ENCODE results near the gene VPS9D1.

Gene VPS9D1, protein sequence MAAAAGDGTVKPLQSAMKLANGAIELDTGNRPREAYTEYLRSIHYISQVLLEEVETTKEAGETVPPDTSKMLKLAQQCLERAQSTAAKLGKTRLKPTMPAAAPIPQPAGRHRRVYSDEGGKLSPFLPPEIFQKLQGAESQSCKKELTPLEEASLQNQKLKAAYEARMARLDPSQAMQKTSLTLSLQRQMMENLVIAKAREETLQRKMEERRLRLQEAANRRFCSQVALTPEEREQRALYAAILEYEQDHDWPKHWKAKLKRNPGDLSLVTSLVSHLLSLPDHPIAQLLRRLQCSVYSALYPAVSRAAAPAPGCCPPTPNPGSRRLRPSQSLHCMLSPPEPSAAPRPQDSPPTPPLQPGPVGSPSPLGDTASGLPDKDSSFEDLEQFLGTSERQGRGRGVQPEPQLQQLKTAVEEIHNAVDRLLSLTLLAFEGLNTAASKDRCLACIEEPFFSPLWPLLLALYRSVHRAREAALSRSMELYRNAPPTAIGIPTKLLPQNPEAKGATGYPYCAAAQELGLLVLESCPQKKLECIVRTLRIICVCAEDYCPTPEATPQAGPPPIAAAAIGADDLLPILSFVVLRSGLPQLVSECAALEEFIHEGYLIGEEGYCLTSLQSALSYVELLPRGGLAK

DNA sequence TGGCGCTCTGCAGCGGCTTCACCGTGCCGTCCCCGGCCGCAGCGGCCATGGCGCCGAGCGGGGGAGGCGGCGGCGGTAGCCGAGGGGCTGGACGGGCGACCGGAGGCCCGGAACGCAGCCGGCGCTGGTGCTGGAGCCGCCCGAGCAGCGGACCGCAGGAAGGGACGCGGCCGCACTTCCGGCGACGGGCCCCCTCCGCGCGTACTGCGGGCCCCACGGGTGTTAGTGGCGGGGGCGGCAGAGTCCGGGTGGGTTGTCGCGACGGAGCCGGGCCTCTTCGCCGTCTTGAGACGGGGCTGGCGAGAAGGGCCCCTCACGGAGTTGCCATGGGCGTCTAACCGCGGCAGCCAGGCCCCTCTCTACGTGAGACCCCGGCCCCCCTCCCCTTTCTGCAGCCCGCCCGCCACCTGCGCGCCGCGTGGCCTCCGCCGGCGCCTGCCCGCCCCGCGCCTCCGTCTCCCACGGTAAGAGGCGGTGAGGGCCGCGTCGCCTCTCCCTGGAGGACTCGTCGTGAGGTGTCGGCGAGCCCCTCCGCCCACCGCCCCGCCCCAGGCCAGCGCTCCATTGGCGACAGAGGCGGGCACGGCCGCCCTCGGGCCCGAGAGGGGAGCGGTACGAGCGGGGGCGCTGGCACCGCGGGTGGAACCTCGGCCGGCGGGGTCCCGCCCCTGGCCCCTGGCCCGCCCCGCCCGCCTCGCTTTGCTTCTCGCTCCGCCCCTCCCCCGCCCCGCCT lies at the start of gene VPS9D1, which contains the start of gene ZNF276:
TSS of gene VPS9D1 (minus strand) at position 86 of the 733 bp plus-strand sequence. CDS start at position 49, 37 bp downstream.
TSS of gene ZNF276 (plus strand) at position 725 of the 733 bp plus-strand sequence. CDS start 104 bp downstream, outside the sequence.
- DNase-seq (ENCODE audit: low read depth) = peak; percentile 85

DNA sequence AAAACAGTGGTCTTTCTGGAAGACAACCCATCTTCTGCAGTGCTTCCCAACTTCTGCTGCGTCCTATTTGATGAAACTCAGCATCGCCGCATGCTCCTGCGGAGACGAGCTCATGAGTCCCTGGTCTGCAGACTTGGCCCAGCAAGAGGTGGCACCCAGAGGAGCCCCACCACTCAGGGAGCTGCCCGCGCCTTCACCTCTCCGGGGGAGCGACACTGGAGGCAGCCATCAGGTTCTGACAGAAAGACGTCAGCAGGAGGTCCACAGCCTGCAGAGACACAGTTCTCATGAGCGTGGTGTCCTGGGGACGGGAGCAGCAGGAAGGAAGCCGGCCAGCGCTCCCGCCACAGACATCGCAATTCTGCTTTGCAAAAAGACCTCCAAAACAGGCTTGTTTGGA lies 49.7 kb upstream of the VPS9D1 start:
- no peak for DNase-seq (ENCODE audit: low read depth)

DNA sequence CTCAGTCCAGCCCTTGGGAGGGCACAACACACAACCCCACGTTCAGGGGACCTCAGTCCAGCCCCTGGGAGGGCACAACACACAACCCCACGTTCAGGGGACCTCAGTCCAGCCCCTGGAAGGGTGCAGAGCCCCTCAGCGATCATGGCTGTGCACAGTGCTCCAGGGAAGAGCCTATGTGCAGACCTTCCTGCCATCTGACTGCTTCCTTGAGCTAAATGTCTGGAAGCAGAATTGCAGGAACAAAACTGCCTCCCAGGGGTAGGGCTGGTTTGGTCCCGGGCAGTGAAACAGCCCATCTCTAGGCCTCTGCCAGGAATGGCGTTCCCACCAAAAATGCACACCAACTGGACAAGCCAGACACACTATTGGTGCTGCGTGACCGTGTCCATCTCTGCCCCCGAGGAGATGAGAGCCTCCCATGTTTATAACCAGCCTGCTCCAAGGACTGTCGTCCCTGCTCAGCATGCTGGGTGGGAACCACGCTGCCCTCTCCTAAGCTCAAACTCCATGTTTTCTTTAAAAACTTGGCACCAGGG lies 44.7 kb upstream of the VPS9D1 start:
- no peak for DNase-seq (ENCODE audit: low read depth)

DNA sequence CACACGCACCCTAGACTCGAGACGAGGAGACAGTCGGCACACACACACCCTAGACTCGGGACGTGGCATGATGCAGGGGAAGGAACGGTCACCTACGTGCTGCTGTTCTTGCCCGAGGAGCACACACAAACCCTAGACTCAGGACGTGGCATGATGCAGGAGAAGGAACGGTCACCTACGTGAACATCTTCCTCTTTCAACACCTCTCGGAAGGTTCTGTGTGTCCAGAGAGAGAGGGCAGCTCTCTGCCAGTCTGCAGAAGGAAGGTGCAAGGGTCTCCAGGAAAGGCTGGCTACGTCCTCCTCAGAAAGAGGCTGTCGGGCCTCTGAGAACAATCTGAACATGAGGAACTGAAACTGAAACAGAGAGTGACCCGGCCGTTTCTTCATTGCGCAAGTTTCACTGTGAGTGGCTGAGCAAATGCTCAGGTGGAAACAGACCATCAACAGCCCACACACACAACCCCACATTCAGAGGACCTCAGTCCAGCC lies 44.1 kb upstream of the VPS9D1 start:
- no peak for DNase-seq (ENCODE audit: low read depth)

DNA sequence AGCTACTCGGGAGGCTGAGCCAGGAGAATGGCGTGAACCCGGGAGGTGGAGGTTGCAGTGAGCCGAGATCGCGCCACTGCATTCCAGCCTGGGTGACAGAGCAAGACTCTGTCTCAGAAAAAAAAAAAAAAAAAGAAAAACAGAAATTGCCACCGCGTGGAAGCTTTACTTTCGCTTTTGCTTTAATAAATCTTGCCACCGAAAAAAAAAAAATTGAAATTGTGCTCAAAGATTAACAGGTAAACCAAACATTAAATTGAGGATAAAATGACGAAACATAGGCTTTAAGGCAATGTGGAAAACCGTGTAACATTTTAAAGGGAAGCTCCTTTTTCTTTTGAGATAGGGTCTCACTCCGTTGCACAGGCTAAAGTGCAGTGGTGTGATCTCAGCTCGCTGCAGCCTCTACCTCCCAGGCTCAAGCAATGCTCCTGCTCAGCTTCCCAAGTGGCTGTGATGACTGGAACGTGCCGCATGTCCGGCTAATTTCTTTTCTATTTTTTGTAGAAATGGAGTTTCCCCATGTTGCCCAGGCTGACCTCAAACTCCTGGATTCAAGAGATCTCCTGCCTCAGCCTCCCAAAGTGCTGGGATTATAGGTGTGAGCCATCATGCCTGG lies 40.7 kb upstream of the VPS9D1 start:
- no peak for DNase-seq (ENCODE audit: low read depth)

DNA sequence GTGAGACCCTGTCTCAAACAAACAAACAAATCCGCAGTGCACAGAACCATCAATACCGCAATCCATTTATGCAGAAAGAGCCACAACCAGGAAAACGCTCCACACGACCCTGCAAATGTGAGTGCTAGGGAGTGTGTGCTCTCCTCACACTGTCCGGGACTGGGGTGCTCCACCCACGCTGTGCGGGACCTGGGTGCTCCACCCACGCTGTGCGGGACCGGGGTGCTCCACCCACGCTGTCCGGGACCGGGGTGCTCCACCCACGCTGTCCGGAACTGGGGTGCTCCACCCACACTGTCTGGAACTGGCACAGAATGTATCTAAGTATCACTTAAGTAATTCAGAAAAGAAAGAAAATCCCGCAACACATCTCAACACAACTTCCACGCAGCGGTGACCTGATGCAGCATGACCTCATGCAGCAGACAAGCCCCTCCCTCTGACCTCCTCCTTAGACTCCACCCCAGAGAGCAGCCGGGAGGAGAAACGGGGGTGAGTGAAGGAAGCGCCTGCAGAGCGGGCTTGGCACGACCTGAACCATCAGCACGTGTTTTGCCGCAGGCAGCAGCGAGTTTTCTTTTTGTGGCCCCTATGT lies 39.1 kb upstream of the VPS9D1 start:
- DNase-seq (ENCODE audit: low read depth) = no peak

DNA sequence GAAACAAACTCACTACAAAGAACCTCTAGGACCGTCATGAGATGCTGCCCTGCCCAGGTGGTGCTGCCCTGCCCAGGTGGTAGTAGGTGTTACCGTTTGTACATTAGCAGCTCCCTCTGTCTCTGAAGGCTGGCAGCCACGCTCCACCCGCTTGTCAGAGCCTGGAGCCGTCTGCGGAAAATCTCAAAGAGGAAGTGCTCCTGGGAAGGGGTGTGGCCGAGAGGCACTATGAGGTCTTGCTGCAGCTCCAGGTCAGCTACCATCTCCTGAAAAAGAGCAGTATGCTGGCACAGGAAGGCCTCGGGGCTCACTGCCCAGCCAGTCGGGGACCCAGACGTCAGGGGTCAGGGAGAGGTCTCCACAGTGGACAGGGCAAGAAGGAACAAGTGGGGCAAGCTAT lies 28.9 kb upstream of the VPS9D1 start:
- no peak for DNase-seq (ENCODE audit: low read depth)

DNA sequence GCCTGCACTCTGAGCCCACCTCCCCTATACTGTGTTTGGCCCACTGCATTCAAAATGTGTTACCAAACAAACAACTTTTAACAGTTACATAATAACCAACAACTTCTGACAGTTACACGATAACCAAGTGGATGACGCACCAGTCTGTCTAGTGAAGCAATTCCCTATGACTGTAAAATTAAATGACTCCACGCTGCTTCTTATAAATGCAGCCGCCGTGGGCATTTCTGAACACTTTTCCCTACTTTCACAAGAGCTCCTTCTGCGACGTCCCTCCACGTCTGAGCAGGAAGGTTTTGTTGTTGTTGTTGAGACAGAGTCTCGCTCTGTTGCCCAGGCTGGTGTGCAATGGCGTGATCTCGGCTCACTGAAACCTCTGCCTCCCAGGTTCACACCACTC lies 28.2 kb upstream of the VPS9D1 start:
- DNase-seq (ENCODE audit: low read depth) = no peak

DNA sequence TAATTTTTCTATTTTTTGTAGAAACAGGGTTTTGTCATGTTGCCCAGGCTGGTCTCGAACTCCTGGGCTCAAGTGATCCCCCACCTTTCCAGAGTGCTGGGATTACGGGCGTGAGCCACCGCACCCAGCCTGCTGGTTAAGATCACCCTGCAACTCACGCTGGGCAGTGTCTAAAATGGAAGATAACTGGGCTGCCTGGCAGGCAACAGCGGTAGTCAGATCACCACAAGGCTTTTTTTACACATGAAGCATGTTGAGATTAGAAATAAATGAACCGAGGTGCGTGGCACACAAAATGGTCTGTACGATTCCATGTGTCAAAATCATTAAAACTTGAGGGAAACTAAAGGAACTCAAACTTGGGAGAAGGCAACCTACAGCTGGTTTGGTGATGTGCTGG lies 27.4 kb upstream of the VPS9D1 start:
- DNase-seq (ENCODE audit: low read depth) = no peak

DNA sequence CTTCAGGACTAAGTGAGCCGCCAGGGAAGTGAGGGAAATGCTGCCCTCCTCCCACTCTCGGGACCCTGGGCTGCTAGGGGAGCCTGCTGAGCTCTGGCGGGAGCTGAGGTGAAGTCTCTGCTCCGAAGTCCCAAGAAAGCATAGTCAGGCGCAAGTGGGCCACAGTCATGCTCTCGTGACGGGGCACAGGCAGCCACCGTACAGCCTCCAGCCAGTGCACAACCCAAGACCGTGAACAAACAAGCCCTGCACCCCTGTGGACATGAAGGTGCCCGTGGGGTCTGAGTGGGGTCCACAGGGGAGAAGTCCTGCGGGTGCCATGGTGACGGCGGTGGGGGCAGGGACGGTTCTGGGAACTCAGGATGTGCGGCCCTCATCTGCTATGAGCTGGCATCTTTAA lies 25.3 kb upstream of the VPS9D1 start:
- DNase-seq (ENCODE audit: low read depth) = no peak

DNA sequence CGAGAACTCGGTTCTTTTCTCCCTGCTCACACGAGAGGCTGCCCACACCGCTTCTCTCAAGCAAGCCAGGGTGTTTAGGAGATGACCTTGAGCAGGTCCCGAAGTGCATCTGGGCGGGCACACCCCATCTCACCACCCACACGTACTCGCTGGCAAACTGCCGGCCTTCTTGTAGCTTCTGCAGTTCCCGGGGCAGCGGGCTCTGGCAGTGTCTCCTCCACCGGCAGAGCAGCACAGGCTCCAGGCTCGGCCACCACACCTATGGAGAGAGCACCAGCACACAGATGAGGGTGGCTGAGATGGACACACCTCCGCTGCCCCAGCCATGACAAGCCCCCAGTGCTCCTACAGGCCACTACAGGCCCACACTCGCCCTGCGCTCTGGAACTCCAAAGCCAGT lies 24.1 kb upstream of the VPS9D1 start:
- DNase-seq (ENCODE audit: low read depth) = no peak

DNA sequence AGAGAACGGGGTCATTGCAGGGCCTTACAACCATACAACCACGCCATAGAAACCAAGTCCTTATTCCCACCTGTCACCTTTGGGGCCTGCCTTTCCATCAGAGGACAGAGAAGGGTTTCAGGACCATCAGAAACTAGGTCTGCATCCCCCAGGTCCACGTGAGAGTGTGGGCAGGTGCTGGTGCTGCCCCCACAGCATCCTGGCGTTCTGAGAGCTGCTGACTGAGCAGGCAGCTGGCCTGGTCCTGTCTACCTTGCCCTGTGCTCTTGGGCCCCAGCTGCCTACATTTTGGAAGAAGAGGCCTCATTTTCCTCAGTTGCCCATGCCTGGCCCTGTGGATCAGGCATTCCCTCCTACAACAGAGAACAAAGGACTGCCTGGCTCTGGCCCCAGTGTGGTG lies 22.2 kb upstream of the VPS9D1 start:
- DNase-seq (ENCODE audit: low read depth) = no peak

DNA sequence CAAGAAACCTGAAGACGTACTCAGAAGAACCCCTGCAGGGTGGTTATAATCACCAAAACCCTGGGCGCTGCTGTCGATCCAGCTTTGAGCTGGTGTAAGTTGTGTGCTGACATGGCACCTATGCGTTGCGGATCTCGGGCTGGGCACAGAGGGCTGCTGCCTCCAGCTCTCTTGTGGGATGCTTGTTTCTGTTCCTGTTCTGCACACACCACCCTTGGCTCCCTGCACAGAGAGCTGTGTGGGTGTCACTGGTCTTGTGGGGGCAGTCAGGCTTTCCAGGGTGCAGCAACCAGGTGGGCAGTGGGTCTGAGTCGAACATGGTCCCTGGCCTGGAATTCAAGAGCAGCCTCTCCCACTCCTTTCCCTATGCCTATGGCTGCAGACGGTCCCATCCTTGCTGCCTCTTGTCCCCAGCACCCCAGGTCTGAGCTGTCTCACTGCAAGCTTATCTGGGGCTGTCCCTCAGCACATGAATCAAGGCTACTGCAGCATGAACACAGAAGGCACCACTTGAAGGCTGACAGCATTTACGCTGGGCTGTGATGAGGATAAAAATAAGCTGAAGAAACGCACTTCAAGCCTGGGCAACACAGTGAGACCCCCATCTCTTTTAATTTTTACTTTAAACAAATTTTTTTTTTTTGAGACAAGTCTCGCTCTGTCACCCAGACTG lies 20.8 kb upstream of the VPS9D1 start:
- no peak for DNase-seq (ENCODE audit: low read depth)

DNA sequence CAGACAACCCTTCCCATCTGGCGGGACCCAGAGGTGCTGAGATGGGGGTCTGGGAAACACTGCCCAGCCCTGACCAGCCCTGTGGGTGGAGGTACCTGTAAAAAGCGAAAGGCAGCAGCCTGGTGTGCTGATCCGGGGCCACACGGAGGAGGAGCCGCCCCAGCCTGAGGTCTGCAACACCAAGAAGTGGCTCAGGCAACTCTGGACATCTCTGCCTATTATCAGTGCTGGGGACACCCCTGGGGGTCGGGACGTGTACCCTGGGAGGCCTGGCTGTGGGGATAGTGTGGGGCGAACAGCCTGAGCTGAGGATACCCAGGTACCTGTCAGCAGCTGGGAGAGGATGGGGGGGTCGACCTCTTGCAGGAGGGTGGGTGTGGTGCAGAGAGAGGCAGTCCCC lies 18.7 kb upstream of the VPS9D1 start:
- DNase-seq (ENCODE audit: low read depth) = no peak

DNA sequence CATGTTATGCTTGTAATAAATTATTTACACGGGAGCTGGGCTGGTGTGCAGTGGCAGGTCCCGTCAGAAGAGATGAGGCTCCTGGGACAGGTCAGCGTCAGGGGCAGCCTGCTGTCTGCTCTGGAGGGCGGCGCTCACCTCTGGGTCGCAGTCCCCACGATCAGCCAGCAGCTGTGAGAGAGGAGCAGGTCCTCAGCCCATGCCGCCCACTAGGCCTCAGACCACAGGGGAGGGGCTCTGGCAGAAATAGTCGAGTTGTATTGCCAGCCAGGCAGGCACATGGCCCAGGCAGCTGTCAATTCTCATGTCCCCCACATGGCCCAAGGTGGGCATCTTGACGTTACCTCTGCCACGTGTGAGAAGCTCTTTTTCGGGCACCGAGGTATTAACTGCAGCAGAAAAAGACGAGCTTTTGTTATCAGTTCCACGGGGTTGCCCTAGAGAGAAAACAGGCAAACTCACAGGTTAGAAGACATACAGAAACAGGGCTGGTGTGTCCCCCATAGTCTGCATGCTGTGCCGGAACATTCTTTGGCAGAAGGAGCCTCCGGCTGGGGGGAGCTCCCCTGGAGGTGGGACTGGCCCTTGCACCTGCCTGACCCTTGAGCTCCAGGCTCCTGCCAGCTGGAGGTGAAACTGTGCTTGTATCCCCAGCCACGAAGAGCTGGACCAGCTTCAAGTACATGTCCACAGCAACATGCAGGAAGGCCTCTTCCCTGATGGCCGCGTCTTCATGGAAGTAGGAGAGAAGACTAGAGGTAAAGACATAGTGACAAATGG lies 18.0 kb upstream of the VPS9D1 start:
- no peak for DNase-seq (ENCODE audit: low read depth)

DNA sequence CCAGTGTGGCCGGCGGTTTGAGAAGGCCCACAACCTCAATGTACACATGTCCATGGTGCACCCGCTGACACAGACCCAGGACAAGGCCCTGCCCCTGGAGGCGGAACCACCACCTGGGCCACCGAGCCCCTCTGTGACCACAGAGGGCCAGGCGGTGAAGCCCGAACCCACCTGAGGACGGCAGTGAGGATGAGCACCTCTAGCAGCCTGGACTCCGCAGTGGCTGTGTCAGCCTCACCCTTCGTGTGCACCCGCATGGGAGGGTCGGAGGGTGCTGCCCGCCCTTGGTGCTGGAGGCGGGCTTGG lies 17.3 kb upstream of the VPS9D1 start:
- no peak for DNase-seq (ENCODE audit: low read depth)

DNA sequence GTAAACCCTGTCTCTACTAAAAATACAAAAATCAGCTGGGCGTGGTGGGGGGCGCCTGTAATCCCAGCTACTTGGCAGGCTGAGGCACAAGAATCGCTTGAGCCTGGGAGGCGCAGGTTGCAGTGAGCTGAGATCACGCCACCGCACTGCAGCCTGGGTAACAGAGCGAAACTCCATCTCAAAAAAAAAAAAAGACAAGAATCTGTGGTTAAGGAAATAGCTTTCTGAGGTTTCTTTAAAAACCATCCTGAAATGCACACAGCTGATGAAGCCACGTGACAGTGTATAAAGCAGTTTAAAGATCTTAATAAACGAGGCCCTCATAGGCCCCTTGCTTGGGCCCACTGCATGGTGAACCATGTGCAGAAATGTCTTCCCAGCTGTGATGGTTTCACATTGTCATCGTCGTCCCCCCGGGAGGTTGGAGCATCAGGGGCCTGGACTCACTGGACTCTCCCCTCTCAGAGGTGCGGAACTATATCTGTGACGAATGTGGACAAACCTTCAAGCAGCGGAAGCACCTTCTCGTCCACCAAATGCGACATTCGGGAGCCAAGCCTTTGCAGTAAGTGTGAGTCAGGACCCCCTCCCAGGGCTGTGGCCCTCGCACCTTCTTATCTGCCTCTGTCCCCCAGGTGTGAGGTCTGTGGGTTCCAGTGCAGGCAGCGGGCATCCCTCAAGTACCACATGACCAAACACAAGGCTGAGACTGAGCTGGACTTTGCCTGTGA lies 16.8 kb upstream of the VPS9D1 start:
- no peak for DNase-seq (ENCODE audit: low read depth)

DNA sequence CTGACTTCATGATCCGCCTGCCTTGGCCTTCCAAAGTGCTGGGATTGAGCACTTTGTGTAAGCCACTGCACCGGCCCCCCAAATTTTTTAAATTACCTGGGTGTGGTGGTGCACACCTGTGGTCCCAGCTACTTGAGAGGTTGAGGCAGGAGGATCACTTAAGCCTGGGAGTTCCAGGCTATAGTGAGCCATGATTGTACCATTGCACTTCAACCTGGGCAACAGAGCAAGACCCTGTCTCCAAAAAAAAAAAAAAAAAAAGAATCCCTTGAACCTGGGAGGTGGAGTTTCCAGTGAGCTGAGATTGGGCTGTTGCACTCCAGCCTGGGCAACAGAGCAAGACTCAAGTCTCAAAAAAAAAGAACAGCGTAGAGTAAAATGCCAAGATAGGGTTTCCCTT lies 15.9 kb upstream of the VPS9D1 start:
- DNase-seq (ENCODE audit: low read depth) = no peak

DNA sequence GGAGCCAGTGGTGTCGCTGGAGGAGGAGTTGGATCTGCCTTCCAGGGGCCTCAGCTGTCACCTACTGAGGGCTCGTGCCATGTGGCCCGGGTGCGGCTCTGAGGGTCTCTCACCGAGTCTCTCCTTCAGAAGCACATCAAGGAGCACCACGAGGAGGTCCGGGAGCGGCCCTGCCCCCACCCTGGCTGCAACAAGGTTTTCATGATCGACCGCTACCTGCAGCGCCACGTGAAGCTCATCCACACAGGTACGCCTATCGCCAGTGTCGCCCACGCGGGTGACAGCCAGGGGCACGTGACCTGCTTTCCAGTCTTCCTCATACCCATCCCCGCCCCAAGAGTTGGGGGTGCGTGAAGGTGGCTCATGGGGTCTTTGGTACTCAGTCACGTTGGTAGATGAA lies 13.1 kb upstream of the VPS9D1 start:
- DNase-seq (ENCODE audit: low read depth) = no peak

DNA sequence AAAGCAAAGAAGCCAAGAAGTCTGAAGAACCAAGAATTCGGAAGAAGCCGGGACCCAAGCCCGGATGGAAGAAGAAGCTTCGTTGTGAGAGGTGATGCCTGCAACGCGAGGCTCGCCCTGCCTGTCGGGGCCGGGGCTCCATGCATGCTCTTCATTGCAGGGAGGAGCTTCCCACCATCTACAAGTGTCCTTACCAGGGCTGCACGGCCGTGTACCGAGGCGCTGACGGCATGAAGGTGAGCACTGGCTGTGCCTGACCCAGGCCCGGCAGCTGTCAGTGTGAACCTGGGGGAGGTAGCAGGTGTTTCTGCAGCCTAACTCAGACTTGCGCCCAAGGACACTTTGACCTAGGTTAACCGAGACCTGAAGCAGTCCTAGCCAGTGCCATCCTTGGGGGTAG lies 12.6 kb upstream of the VPS9D1 start:
- DNase-seq (ENCODE audit: low read depth) = no peak
